Measurements from ENCODE around the gene GGT5. TPM values are rescaled to one million over a fixed set of nuclear protein-coding genes. Genes with fewer than 3 reads are reported as not detected.

Gene GGT5
- total RNA-seq, 1 experiment from 2014 or later = 0.20 TPM

DNA sequence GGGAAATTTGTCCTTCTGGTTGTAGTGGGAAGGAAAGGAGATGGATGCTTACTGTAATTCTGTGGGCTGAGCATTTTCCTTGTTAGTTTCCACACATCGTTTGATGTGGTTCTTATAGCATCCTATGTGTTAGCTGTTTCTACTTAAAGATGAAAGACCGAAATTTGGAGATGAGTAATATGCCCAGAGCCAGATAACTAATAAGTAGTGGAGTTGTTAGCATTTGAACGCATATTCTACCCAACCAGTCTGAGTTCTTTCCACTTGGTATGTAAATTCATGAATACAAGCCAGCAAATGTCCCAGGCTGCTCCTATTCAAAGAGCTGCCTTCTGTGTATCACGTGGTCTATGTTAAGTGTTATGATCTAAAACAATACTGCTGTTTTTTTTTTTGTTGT is 40.4 kb upstream of the GGT5 start:
- H3K36me3 Mint-ChIP-seq = no peaks in the 10 kb centered on the region; the same call in 1 of the 2 replicates
- ChIA-PET CTCF (interaction anchor here (0.8 to 1.3 kb wide), 3 partner anchors 42 to 138 kb away, joined by 5 to 6 read pairs (median 6); no protein-coding TSS in a partner anchor), POLR2A (no interaction called here)
- H3K27me3 Mint-ChIP-seq (ENCODE audit: low read depth) = no peaks in the 10 kb centered on the region
- H3K4me1 Mint-ChIP-seq = peaks cover 61% of the 10 kb centered on the region
- no peak overlapping the region for H3K4me3 Mint-ChIP-seq
- H3K27ac Mint-ChIP-seq = peak overlapping the region; percentile 47; the same call in 1 of the 2 replicates
- ATAC-seq = no peak
- H3K9me3 Mint-ChIP-seq = no peaks in the 10 kb centered on the region; the same call in 1 of the 2 replicates
- TF ChIP-seq JAZF1 (CRISPR knock-in tag; IDR thresholded peaks at IDR 0.05) (no peak), ZSCAN18 (CRISPR knock-in tag; IDR thresholded peaks at IDR 0.05) (no peak), ZNF416 (CRISPR knock-in tag; IDR thresholded peaks at IDR 0.05) (no peak), NFATC4 (CRISPR knock-in tag; IDR thresholded peaks at IDR 0.05) (no peak), CREM (CRISPR knock-in tag; IDR thresholded peaks at IDR 0.05) (no peak), GRHL2 (CRISPR knock-in tag; IDR thresholded peaks at IDR 0.05; ENCODE audit: insufficient replicate concordance, severe bottlenecking) (no peak), NR2C2 (CRISPR knock-in tag; IDR thresholded peaks at IDR 0.05) (no peak), IRF1 (CRISPR knock-in tag; IDR thresholded peaks at IDR 0.05) (no peak), TEAD4 (CRISPR knock-in tag; IDR thresholded peaks at IDR 0.05) (no peak), AR (CRISPR knock-in tag; IDR thresholded peaks at IDR 0.05) (no peak)
- TF ChIP-seq, protein P1, sequence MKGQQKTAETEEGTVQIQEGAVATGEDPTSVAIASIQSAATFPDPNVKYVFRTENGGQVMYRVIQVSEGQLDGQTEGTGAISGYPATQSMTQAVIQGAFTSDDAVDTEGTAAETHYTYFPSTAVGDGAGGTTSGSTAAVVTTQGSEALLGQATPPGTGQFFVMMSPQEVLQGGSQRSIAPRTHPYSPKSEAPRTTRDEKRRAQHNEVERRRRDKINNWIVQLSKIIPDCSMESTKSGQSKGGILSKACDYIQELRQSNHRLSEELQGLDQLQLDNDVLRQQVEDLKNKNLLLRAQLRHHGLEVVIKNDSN (CRISPR knock-in tag; IDR thresholded peaks at IDR 0.05) = no peak
- TF ChIP-seq, protein P2, sequence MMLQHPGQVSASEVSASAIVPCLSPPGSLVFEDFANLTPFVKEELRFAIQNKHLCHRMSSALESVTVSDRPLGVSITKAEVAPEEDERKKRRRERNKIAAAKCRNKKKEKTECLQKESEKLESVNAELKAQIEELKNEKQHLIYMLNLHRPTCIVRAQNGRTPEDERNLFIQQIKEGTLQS (CRISPR knock-in tag; conservative IDR thresholded peaks at IDR 0.05) = no peak
- TF ChIP-seq, protein P3, sequence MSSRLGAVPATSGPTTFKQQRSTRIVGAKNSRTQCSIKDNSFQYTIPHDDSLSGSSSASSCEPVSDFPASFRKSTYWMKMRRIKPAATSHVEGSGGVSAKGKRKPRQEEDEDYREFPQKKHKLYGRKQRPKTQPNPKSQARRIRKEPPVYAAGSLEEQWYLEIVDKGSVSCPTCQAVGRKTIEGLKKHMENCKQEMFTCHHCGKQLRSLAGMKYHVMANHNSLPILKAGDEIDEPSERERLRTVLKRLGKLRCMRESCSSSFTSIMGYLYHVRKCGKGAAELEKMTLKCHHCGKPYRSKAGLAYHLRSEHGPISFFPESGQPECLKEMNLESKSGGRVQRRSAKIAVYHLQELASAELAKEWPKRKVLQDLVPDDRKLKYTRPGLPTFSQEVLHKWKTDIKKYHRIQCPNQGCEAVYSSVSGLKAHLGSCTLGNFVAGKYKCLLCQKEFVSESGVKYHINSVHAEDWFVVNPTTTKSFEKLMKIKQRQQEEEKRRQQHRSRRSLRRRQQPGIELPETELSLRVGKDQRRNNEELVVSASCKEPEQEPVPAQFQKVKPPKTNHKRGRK (CRISPR knock-in tag; IDR thresholded peaks at IDR 0.05; ENCODE audit: borderline replicate concordance) = no peak
- TF ChIP-seq, protein P4, sequence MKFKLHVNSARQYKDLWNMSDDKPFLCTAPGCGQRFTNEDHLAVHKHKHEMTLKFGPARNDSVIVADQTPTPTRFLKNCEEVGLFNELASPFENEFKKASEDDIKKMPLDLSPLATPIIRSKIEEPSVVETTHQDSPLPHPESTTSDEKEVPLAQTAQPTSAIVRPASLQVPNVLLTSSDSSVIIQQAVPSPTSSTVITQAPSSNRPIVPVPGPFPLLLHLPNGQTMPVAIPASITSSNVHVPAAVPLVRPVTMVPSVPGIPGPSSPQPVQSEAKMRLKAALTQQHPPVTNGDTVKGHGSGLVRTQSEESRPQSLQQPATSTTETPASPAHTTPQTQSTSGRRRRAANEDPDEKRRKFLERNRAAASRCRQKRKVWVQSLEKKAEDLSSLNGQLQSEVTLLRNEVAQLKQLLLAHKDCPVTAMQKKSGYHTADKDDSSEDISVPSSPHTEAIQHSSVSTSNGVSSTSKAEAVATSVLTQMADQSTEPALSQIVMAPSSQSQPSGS (CRISPR knock-in tag; IDR thresholded peaks at IDR 0.05; ENCODE audit: borderline replicate concordance, low read depth) = no peak
- DNase-seq (ENCODE audit: low spot score) = no peak

GRCh38 chr22:24284747-24285203 is 39.9 kb upstream of the GGT5 start:
- Mint-ChIP-seq H3K27me3 (ENCODE audit: low read depth) (no peaks in the 10 kb centered on the region), H3K9me3 (no peaks in the 10 kb centered on the region; the same call in 1 of the 2 replicates), H3K36me3 (no peaks in the 10 kb centered on the region; the same call in 1 of the 2 replicates), H3K4me1 (peaks cover 59% of the 10 kb centered on the region), H3K27ac (peak overlapping the region; percentile 47), H3K4me3 (no peak overlapping the region)
- CTCF ChIA-PET = interaction anchor here (0.8 to 1.3 kb wide), 3 partner anchors 42 to 139 kb away, joined by 5 to 6 read pairs (median 6); no protein-coding TSS in a partner anchor
- POLR2A ChIA-PET = no interaction called here
- ATAC-seq (no peak), DNase-seq (ENCODE audit: low spot score) (no peak)
- TF ChIP-seq, protein P5, sequence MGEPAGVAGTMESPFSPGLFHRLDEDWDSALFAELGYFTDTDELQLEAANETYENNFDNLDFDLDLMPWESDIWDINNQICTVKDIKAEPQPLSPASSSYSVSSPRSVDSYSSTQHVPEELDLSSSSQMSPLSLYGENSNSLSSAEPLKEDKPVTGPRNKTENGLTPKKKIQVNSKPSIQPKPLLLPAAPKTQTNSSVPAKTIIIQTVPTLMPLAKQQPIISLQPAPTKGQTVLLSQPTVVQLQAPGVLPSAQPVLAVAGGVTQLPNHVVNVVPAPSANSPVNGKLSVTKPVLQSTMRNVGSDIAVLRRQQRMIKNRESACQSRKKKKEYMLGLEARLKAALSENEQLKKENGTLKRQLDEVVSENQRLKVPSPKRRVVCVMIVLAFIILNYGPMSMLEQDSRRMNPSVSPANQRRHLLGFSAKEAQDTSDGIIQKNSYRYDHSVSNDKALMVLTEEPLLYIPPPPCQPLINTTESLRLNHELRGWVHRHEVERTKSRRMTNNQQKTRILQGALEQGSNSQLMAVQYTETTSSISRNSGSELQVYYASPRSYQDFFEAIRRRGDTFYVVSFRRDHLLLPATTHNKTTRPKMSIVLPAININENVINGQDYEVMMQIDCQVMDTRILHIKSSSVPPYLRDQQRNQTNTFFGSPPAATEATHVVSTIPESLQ (CRISPR knock-in tag; IDR thresholded peaks at IDR 0.05) = no peak
- TF ChIP-seq, protein P6, sequence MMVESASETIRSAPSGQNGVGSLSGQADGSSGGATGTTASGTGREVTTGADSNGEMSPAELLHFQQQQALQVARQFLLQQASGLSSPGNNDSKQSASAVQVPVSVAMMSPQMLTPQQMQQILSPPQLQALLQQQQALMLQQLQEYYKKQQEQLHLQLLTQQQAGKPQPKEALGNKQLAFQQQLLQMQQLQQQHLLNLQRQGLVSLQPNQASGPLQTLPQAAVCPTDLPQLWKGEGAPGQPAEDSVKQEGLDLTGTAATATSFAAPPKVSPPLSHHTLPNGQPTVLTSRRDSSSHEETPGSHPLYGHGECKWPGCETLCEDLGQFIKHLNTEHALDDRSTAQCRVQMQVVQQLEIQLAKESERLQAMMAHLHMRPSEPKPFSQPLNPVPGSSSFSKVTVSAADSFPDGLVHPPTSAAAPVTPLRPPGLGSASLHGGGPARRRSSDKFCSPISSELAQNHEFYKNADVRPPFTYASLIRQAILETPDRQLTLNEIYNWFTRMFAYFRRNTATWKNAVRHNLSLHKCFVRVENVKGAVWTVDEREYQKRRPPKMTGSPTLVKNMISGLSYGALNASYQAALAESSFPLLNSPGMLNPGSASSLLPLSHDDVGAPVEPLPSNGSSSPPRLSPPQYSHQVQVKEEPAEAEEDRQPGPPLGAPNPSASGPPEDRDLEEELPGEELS (CRISPR knock-in tag; IDR thresholded peaks at IDR 0.05) = no peak
- no peak for TF ChIP-seq IRF2 (CRISPR knock-in tag; IDR thresholded peaks at IDR 0.05; ENCODE audit: borderline replicate concordance, low read depth)
- no peak for TF ChIP-seq IRF1 (CRISPR knock-in tag; IDR thresholded peaks at IDR 0.05)
- TF ChIP-seq TEAD4 (CRISPR knock-in tag; IDR thresholded peaks at IDR 0.05) = no peak
- no peak for TF ChIP-seq NFATC4 (CRISPR knock-in tag; IDR thresholded peaks at IDR 0.05)
- no peak for TF ChIP-seq ZNF232 (CRISPR knock-in tag; IDR thresholded peaks at IDR 0.05)
- no peak for TF ChIP-seq FOXK1 (CRISPR knock-in tag; IDR thresholded peaks at IDR 0.05)

All from WTC11 (cell line).